PC-9 (cell line): ENCODE data around the gene LIN37. TPM values are rescaled to one million over a fixed set of nuclear protein-coding genes. Genes with fewer than 3 reads are reported as not detected.

ENCODE experiments used
- BruUV-seq: library from RNA; stranded (reverse); fragments of 400-500 nt; replicated peaks from 2 replicates; lab custom pipeline; 2021; lab: Mats Ljungman, UMichigan
- CTCF ChIA-PET: fragments of 300-600 bp; sonication (Branson Sonifier 250); formaldehyde crosslinking; loops from one replicate; lab custom pipeline; 2022; ENCODE audit warnings: antibody characterized with exemption; lab: Charles Lee
- POLR2A ChIA-PET: fragments of 300-600 bp; sonication (Branson Sonifier 250); formaldehyde crosslinking; loops from one replicate; lab custom pipeline; 2022; ENCODE audit warnings: antibody characterized with exemption; ENCODE audit not compliant: unreplicated experiment; lab: Charles Lee
- DNase-seq, 2 experiments: peaks; one replicate each; pipeline versions ENCODE4 v3.0.0 to v3.0.0-alpha.2; 2015 to 2022; ENCODE audit warnings: mixed read lengths in 1 of 2
- H2AFZ ChIP-seq: fragments of 200-600 bp; sonication (generic); 2 replicates; pipeline ENCODE4 v1.8.1; 2017; ENCODE audit warnings: antibody characterized with exemption
- H3F3A ChIP-seq: fragments of 200-600 bp; sonication (generic); 2 replicates; pipeline ENCODE4 v1.8.1; 2017; ENCODE audit warnings: antibody characterized with exemption, mild to moderate bottlenecking, low read depth; ENCODE audit not compliant: insufficient read depth
- H3K27ac ChIP-seq: fragments of 200-600 bp; sonication (generic); 2 replicates; pipeline ENCODE4 v1.6.1; 2016; ENCODE audit warnings: mixed run types
- H3K27me3 ChIP-seq: fragments of 200-600 bp; sonication (generic); 2 replicates; pipeline ENCODE4 v1.6.1; 2016; ENCODE audit warnings: low read depth, mixed run types; ENCODE audit not compliant: insufficient read depth
- H3K36me3 ChIP-seq: fragments of 200-600 bp; sonication (generic); 2 replicates; pipeline ENCODE4 v1.6.1; 2016; ENCODE audit warnings: low read depth, mixed run types
- H3K4me1 ChIP-seq: fragments of 200-600 bp; sonication (generic); replicated peaks from 2 replicates; pipeline ENCODE4 v1.6.1; 2016; ENCODE audit warnings: mixed run types; ENCODE audit not compliant: insufficient read depth
- H3K4me2 ChIP-seq: fragments of 200-600 bp; sonication (generic); 2 replicates; pipeline ENCODE4 v1.6.1; 2017; ENCODE audit warnings: mixed run types
- H3K4me3 ChIP-seq: fragments of 200-600 bp; sonication (generic); 2 replicates; pipeline ENCODE4 v1.6.1; 2016; ENCODE audit warnings: mixed run types
- H3K79me2 ChIP-seq: fragments of 200-600 bp; sonication (generic); 2 replicates; pipeline ENCODE4 v1.6.1; 2017; ENCODE audit warnings: low read depth, mixed run types
- H3K9me2 ChIP-seq: fragments of 200-600 bp; sonication (generic); 2 replicates; pipeline ENCODE4 v1.8.1; 2017; ENCODE audit warnings: mild to moderate bottlenecking; ENCODE audit not compliant: insufficient read depth
- H3K9me3 ChIP-seq: fragments of 200-600 bp; sonication (generic); 2 replicates; pipeline ENCODE4 v1.8.1; 2016; ENCODE audit warnings: low read depth; ENCODE audit not compliant: insufficient read depth
- H4K20me1 ChIP-seq: fragments of 200-600 bp; sonication (generic); 2 replicates; pipeline ENCODE4 v1.8.1; 2017; ENCODE audit not compliant: insufficient read depth
- EZH2 ChIP-seq: fragments of 200-600 bp; sonication (generic); IDR thresholded peaks from 2 replicates; pipeline ENCODE4 v1.8.0; 2017; ENCODE audit warnings: antibody characterized with exemption, low read depth
- intact Hi-C: fragments of 100-400 bp; cut with micrococcal nuclease; formaldehyde crosslinking; loops from one replicate; pipeline ENCODE4 v1.10.0; 2022; ENCODE audit not compliant: unreplicated experiment
- total RNA-seq: library from RNA; stranded (reverse); gene quantifications from 2 replicates; pipeline ENCODE4 v1.2.3, GENCODE V29; 2021
- TF ChIP-seq, protein P1 (sequence below): fragments of 200-600 bp; sonication (generic); conservative IDR thresholded peaks from 2 replicates; pipeline ENCODE4 v1.6.1; 2017; ENCODE audit warnings: mixed run types, antibody characterized with exemption, mild to moderate bottlenecking, moderate library complexity

Gene LIN37
- total RNA-seq, 1 experiment from 2014 or later, result 17.0 TPM

DNA sequence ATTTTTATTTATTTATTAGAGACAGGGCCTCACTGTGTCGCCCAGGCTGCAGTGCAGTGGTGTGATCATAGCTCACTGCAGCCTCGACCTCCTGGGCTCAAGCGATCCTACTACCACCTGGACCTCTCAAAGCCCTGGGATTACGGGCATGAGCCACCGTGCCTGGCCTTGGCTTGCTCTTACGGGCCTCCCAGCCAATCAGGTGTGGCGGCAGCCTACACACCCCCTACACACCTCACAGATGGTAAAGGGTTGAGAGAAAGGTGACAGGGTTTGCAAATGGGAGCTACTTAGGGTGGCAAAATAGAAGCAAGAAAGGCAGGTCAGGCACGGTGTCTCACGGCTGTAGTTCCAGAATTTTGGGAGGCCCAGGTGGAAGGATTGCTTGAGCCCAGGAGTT lies 45.0 kb upstream of the LIN37 start:
- CTCF ChIA-PET, result interaction anchor here (0.7 kb wide), 1 partner anchor 46 kb away, joined by 5 read pairs; no protein-coding TSS in a partner anchor
- Histone ChIP-seq H3K4me2 (peak overlapping the region; percentile 93; the same call in 1 of the 2 replicates), H3K27me3 (no peaks in the 10 kb centered on the region), H4K20me1 (no peaks in the 10 kb centered on the region), H3K36me3 (no peaks in the 10 kb centered on the region), H2AFZ (no peak overlapping the region), H3K79me2 (no peaks in the 10 kb centered on the region), H3K4me3 (no peak overlapping the region), H3K4me1 (peaks cover 2% of the 10 kb centered on the region; the same call in 1 of the 2 replicates), H3F3A (no peaks in the 10 kb centered on the region), H3K27ac (no peak overlapping the region), H3K9me2 (no peaks in the 10 kb centered on the region), H3K9me3 (no peaks in the 10 kb centered on the region)
- no TSS peak for BruUV-seq
- TF ChIP-seq, protein P1, sequence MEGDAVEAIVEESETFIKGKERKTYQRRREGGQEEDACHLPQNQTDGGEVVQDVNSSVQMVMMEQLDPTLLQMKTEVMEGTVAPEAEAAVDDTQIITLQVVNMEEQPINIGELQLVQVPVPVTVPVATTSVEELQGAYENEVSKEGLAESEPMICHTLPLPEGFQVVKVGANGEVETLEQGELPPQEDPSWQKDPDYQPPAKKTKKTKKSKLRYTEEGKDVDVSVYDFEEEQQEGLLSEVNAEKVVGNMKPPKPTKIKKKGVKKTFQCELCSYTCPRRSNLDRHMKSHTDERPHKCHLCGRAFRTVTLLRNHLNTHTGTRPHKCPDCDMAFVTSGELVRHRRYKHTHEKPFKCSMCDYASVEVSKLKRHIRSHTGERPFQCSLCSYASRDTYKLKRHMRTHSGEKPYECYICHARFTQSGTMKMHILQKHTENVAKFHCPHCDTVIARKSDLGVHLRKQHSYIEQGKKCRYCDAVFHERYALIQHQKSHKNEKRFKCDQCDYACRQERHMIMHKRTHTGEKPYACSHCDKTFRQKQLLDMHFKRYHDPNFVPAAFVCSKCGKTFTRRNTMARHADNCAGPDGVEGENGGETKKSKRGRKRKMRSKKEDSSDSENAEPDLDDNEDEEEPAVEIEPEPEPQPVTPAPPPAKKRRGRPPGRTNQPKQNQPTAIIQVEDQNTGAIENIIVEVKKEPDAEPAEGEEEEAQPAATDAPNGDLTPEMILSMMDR, result no peak
- no peak for TF ChIP-seq EZH2
- POLR2A ChIA-PET, result interaction anchor here (0.6 to 1.5 kb wide), 2 partner anchors 59 to 199 kb away, joined by 7 to 14 read pairs; no protein-coding TSS in a partner anchor
- intact Hi-C loops, result no loop called here
- no peak for DNase-seq

DNA sequence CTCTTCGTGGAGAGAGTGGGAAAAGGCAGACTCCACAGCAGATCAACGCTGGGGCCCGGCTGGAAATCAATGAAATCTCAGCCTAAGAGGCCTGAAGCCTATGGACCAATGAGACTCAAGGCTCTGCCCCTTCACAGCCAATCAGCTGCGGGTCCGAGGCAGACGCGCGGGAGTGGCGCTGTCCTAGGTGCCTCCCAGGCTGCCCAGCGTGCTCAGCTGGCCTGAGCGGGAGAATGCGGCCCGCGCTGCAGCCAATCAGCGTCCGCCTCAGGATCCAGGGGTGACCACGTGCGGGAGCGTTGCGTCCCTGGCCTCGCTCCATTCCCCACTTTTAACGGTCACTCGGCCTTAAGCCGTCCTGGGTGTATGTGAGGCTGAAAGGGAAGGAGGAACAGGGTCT lies 44.2 kb upstream of the LIN37 start, which contains the start of gene ZBTB32:
TSS of gene ZBTB32 (plus strand) at position 341 of the 400 bp plus-strand sequence. CDS start 10,069 bp downstream, outside the sequence.
- Histone ChIP-seq H3K4me2 (peak within 1 kb of the TSS; percentile 93; the same call in 1 of the 2 replicates), H4K20me1 (no peaks in the 10 kb centered on the region), H2AFZ (no peak within 1 kb of the TSS), H3F3A (no peaks in the 10 kb centered on the region), H3K36me3 (no peaks in the 10 kb centered on the region), H3K79me2 (no peaks in the 10 kb centered on the region), H3K4me3 (no peak within 1 kb of the TSS), H3K27ac (no peak within 1 kb of the TSS), H3K9me3 (no peaks in the 10 kb centered on the region), H3K9me2 (no peaks in the 10 kb centered on the region), H3K4me1 (peaks cover 6% of the 10 kb centered on the region; the same call in 1 of the 2 replicates), H3K27me3 (no peaks in the 10 kb centered on the region)
- no peak for TF ChIP-seq EZH2
- TF ChIP-seq, protein P1, result no peak
- intact Hi-C loops, result no loop called here
- POLR2A ChIA-PET, result no interaction called here
- CTCF ChIA-PET, result no interaction called here
- no TSS peak for BruUV-seq
- peak in 1 of 2 experiments; percentile 35 for DNase-seq

DNA sequence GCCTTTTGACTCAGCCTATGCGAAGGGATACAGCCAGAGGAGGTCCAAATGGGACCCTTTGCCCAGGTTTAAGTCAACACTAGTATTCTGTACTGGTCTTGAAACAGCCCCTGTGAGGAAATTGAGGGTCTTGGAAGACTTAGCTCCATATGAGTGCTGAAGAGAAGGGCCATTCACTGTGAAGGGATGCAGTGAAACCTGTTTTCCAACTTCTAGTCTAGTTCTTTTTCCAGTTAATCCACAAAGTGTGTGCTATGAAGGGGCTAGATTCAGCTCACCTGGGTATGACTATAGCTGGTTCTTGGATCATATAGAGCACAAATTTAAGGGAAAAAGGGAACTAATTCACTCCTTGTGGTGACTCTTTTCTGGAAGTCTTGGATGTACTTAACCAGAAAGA lies 40.0 kb upstream of the LIN37 start:
- BruUV-seq, result no TSS peak
- intact Hi-C loops, result no loop called here

More for the DNA sequence above, 40.0 kb upstream of the LIN37 start:
- no peak overlapping the region for H2AFZ ChIP-seq
- H3K27me3 ChIP-seq, result no peaks in the 10 kb centered on the region
- no peaks in the 10 kb centered on the region for H3K36me3 ChIP-seq
- DNase-seq, result peak in 1 of 2 experiments; percentile 52
- no peaks in the 10 kb centered on the region for H3F3A ChIP-seq
- ChIA-PET CTCF (no interaction called here), POLR2A (no interaction called here)
- peaks cover 6% of the 10 kb centered on the region; the same call in 1 of the 2 replicates for H3K4me1 ChIP-seq
- H3K4me2 ChIP-seq, result no peak overlapping the region
- H4K20me1 ChIP-seq, result no peaks in the 10 kb centered on the region
- H3K9me3 ChIP-seq, result no peaks in the 10 kb centered on the region
- no peak overlapping the region for H3K4me3 ChIP-seq
- no peaks in the 10 kb centered on the region for H3K9me2 ChIP-seq
- TF ChIP-seq EZH2, result no peak
- TF ChIP-seq, protein P1, result no peak
- H3K27ac ChIP-seq, result no peak overlapping the region
- H3K79me2 ChIP-seq, result no peaks in the 10 kb centered on the region
